Psoas muscle (tissue), 8 donors: Measurements from ENCODE around the gene SLC26A3. TPM values are rescaled to one million over a fixed set of nuclear protein-coding genes. Genes with fewer than 3 reads are reported as not detected.
A peak's percentile ranks its signal among the peaks of the same experiment; 100 is the strongest.

ENCODE experiments used
- ATAC-seq, 4 donors: fragments of 200-7000 bp; cut with Tn5 transposase; one replicate each; pipeline ENCODE4 v1.9.1; 2020; ENCODE audit warnings: moderate library complexity in 3 of 4, mild to moderate bottlenecking in 2 of 4
- DNase-seq, 2 donors: peaks; one replicate each; pipeline ENCODE4 v3.0.0-alpha.2; 2020
- H3K27ac ChIP-seq: fragments of 200-600 bp; one replicate; pipeline ENCODE4 v1.8.0; 2022
- H3K27me3 ChIP-seq, 3 donors: fragments of 200-600 bp in 1 of 3; one replicate each; pipeline versions ENCODE4 v1.6.1 to v1.8.0; 2013 to 2022; ENCODE audit warnings: low read length in 2 of 3, mild to moderate bottlenecking in 2 of 3, moderate library complexity in 1 of 3; ENCODE audit not compliant: insufficient read depth in 3 of 3
- H3K36me3 ChIP-seq, 2 donors: fragments of 200-600 bp in 1 of 2; one replicate each; pipeline versions ENCODE4 v1.6.1 to v1.8.0; 2013 to 2022; ENCODE audit warnings: low read depth in 1 of 2, mild to moderate bottlenecking in 1 of 2, moderate library complexity in 1 of 2; ENCODE audit not compliant: insufficient read depth in 1 of 2
- H3K4me1 ChIP-seq: fragments of 200-600 bp; one replicate; pipeline ENCODE4 v1.8.0; 2022
- H3K4me3 ChIP-seq: fragments of 200-600 bp; one replicate; pipeline ENCODE4 v1.8.0; 2022; ENCODE audit warnings: mild to moderate bottlenecking
- H3K9me3 ChIP-seq: fragments of 200-600 bp; one replicate; pipeline ENCODE4 v1.8.0; 2022
- WGBS, 3 donors: extraction: QIAGEN DNeasy Blood & Tissue Kit; methylation state at CpG; one replicate each; pipeline versions ENCODE4 v1.1.6 to v1.1.7; 2013; 5-methylcytosine and 5-hydroxymethylcytosine counted together
- intact Hi-C, 2 donors: fragments of 100-400 bp; cut with DNase I; formaldehyde crosslinking; loops; one replicate each; pipeline versions ENCODE4 v1.11.0 to v1.14.2; 2022
- polyA plus RNA-seq, 3 donors: library from polyadenylated mRNA; stranded (reverse); fragments of 200-250 nt; gene quantifications; one replicate each; pipeline ENCODE4 v1.2.3, GENCODE V29; 2013
- total RNA-seq, 4 donors: library from RNA; stranded (reverse); fragmentation: NEBNext Ultra II Directional in 2 of 4; extraction: Animal tissue kit (Norgen Biotek cat#: 25700) in 2 of 4; gene quantifications; one replicate each; pipeline versions ENCODE4 v1.2.1 to v1.2.4, GENCODE V29; 2021 to 2023
- TF ChIP-seq, protein P1 (sequence below): fragments of 200-600 bp; IDR thresholded peaks from one replicate; pipeline ENCODE4 v1.8.0; 2022; ENCODE audit warnings: antibody characterized with exemption
- donor health status: healthy with polysubstance abuse.
- donor health status: DM: no; HTN: no; CAD: no; lungs with moderate emphysema.
- donor health status: Bipolar disorder and iron deficiency.
- donor health status: healthy.
- donor health status: DM: yes; HTN: yes; CAD: no.
- donor health status: DM: no; HTN: no; CAD: no.
- donor health status: DM: no; HTN: no; CAD: no.
- donor health status: DM: yes; HTN: yes; CAD: no.

Gene SLC26A3
- total and polyA plus RNA-seq, 7 donors = 0.10 to 0.29 (median 0.18) TPM; not detected in 3

DNA sequence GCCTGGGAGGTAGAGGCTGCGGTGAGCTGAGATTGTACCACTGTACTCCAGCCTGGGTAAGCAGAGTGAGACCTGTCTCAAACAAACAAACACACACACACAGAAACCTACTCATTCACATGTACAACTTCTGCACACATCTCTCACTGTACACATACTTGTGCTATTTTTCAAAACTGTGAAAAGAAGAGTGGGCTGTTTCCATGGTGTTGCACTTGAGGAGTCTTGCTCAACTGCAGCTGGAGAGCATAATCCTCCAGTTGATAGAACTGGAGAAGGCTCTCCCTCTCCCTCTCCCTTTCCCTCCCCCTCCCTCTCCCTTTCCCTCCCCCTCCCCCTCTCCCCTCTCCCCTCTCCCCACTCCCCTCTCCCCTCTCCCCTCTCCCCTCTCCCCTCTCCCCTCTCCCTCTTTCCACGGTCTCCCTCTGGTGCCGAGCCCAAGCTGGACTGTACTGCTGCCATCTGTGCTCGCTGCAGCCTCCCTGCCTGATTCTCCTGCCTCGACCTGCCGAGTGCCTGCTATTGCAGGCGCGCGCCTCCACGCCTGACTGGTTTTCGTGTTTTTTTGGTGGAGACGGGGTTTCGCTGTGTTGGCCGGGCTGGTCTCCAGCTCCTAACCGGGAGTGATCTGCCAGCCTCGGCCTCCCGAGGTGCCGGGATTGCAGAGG is 44.3 kb upstream of the SLC26A3 start:
- WGBS, 3 donors = 93 to 98% (median 94%) methylated on average over 16 to 18 of the region's 18 CpGs
- no peak overlapping the region for H3K27ac ChIP-seq

DNA sequence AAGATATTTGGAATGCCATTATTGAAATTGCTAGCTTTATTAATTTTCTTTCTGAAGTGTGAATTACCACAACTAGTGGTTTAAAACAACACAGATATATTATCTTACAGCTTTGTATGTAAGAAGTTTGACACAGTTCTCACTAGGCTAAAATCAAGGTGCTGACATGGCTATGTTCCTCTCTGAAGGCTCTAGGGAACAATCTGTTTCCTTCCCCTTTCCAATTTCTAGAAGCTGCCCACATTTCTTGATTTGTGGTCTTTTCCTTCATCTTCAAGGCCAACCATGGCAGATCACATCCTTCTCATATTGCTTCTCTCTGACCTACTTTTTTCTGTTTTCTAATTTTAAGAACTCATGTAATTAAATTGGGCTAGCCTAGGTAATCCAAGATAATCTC is 43.3 kb upstream of the SLC26A3 start:
- ATAC-seq = peak in 1 of 4 donors; percentile 32
- no peak overlapping the region for H3K4me3 ChIP-seq
- peak overlapping the region; percentile 69 for H3K27ac ChIP-seq
- H3K36me3 ChIP-seq = no peaks in the 10 kb centered on the region
- TF ChIP-seq, protein P1, sequence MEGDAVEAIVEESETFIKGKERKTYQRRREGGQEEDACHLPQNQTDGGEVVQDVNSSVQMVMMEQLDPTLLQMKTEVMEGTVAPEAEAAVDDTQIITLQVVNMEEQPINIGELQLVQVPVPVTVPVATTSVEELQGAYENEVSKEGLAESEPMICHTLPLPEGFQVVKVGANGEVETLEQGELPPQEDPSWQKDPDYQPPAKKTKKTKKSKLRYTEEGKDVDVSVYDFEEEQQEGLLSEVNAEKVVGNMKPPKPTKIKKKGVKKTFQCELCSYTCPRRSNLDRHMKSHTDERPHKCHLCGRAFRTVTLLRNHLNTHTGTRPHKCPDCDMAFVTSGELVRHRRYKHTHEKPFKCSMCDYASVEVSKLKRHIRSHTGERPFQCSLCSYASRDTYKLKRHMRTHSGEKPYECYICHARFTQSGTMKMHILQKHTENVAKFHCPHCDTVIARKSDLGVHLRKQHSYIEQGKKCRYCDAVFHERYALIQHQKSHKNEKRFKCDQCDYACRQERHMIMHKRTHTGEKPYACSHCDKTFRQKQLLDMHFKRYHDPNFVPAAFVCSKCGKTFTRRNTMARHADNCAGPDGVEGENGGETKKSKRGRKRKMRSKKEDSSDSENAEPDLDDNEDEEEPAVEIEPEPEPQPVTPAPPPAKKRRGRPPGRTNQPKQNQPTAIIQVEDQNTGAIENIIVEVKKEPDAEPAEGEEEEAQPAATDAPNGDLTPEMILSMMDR = no peak
- no peaks in the 10 kb centered on the region for H3K9me3 ChIP-seq
- no peak for DNase-seq
- H3K27me3 ChIP-seq = no peaks in the 10 kb centered on the region
- intact Hi-C loops = no loop called here
- peaks cover 5% of the 10 kb centered on the region for H3K4me1 ChIP-seq

More for the DNA sequence above, 44.3 kb upstream of the SLC26A3 start:
- Histone ChIP-seq H3K9me3 (no peaks in the 10 kb centered on the region), H3K4me3 (no peak overlapping the region), H3K4me1 (peaks cover 5% of the 10 kb centered on the region), H3K36me3 (no peaks in the 10 kb centered on the region), H3K27me3 (no peaks in the 10 kb centered on the region)
- TF ChIP-seq, protein P1 = no peak
- DNase-seq (no peak), ATAC-seq (no peak)
- intact Hi-C loops = no loop called here

DNA sequence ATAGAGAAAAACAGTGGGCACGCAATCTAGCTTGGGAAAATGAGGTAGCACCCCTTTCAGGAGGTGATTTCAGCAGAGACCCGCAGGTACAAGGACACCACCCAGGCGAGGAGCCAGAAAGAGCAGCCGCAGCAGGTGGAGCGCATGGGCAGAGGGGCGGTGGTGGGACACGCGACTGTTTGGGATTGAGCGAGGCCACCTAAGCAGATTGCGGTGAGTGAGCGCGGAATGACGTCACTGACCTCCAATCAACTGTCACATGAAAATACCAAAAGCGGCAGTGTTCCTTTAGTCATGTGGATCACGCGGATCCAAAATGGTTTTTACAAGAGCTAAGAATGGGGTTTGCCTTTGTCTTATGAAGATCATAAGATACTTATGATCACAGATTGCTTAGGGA is 40.2 kb upstream of the SLC26A3 start:
- ATAC-seq = no peak
- WGBS, 3 donors = 94 to 96% (median 95%) methylated on average over 16 of the region's 16 CpGs
- TF ChIP-seq, protein P1 = no peak

DNA sequence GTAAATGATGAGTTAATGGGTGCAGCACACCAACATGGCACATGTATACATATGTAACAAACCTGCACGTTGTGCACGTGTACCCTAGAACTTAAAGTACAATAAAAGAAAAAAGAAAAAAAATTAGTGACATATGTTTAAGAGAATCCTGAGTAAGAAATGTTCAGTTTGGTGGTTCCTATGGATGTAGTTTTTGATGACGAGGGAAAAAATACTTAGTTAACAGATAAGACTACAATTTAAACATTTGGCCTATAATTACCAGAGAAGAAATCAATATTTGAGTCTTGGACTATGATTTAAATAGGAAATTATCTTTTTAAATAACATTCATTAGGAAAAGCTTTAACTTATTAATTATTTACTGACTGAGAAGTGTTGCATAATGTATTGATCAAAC is 39.2 kb upstream of the SLC26A3 start:
- no peak for DNase-seq

More for the DNA sequence above, 40.2 kb upstream of the SLC26A3 start:
- Histone ChIP-seq H3K4me1 (peaks cover 5% of the 10 kb centered on the region), H3K4me3 (no peak overlapping the region), H3K27me3 (no peaks in the 10 kb centered on the region), H3K27ac (no peak overlapping the region), H3K36me3 (no peaks in the 10 kb centered on the region), H3K9me3 (no peaks in the 10 kb centered on the region)
- DNase-seq = no peak
- intact Hi-C loops = no loop called here

More for the DNA sequence above, 39.2 kb upstream of the SLC26A3 start:
- no peaks in the 10 kb centered on the region for H3K27me3 ChIP-seq
- TF ChIP-seq, protein P1 = no peak
- intact Hi-C loops = no loop called here
- 94 to 97% (median 95%) methylated on average over 3 of the region's 3 CpGs for WGBS, 3 donors
- peaks cover 5% of the 10 kb centered on the region for H3K4me1 ChIP-seq
- H3K36me3 ChIP-seq = no peaks in the 10 kb centered on the region
- no peak overlapping the region for H3K4me3 ChIP-seq
- H3K9me3 ChIP-seq = no peaks in the 10 kb centered on the region
- no peak overlapping the region for H3K27ac ChIP-seq
- ATAC-seq = no peak
